Measurements from ENCODE around the gene NR1I3.

The NR1I3 gene

DNA sequence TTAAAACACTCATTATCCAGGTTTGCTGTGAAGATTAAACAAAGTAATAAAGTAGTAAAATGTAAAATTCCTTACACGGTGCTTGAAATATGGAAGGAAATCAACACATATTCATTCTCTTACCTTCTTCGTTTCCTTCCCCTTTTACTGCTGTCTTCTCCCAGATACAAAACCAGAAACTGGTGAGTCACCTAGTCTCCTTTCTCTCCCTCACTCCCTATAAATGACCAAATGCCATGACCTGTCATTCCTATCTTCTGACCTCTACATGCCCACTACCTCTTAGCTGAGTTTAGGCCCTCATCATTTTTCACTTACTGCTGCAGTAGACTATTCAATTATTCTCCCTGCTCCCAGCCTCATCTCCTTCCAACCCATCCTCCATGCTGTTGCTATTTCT is 4.3 kb upstream of the NR1I3 start:
- Histone ChIP-seq H3K27me3 (ENCODE audit: control insufficient read depth in 3 of 3, insufficient read depth in 3 of 3, low read depth in 1 of 3, low read length in 3 of 3) (peaks cover 0 to 5% (median 0%) of the 10 kb centered on the region in 3 experiments), H3K27ac (replicated peaks; ENCODE audit: low read length) (no peak overlapping the region), H3K23ac (ENCODE audit: low read depth, low read length, poor library complexity) (no peak overlapping the region), H3K36me3 (replicated peaks in 1 of 2; ENCODE audit: control insufficient read depth in 2 of 2, insufficient read depth in 2 of 2, low read length in 2 of 2) (no peaks in the 10 kb centered on the region), H2BK120ac (ENCODE audit: low read depth, low read length) (no peak overlapping the region), H3K4me1 (ENCODE audit: control insufficient read depth in 2 of 2, insufficient read depth in 1 of 2, low read depth in 1 of 2, low read length in 2 of 2) (peaks cover 7 to 10% of the 10 kb centered on the region in 2 donors), H2AK5ac (ENCODE audit: low read depth, low read length) (no peak overlapping the region), H2BK15ac (ENCODE audit: low read length) (no peak overlapping the region), H3K4me3 (ENCODE audit: low read length in 2 of 2) (no peak overlapping the region), H3K14ac (ENCODE audit: low read length) (no peak overlapping the region), H2AFZ (ENCODE audit: low read length) (no peak overlapping the region), H3K9me3 (replicated peaks in 1 of 2; ENCODE audit: control insufficient read depth in 2 of 2, insufficient read depth in 1 of 2, low read depth in 1 of 2, low read length in 2 of 2) (no peaks in the 10 kb centered on the region), H3K4ac (ENCODE audit: low read length) (no peak overlapping the region), H3K79me1 (ENCODE audit: low read depth, low read length) (no peaks in the 10 kb centered on the region), H2BK12ac (ENCODE audit: low read length) (no peak overlapping the region), H4K91ac (ENCODE audit: low read depth, low read length, poor library complexity) (no peak overlapping the region), H3K18ac (ENCODE audit: low read length) (no peak overlapping the region), H3K9ac (ENCODE audit: low read depth, low read length, poor library complexity) (no peak overlapping the region), H4K8ac (ENCODE audit: low read depth, low read length) (no peak overlapping the region), H3K4me2 (ENCODE audit: insufficient read depth, low read length, poor library complexity, severe bottlenecking) (no peak overlapping the region), H2BK5ac (ENCODE audit: low read length) (no peak overlapping the region)
- DNase-seq (ENCODE audit: low spot score), result no peak
- WGBS, 2 donors (ENCODE audit: extremely low coverage in 2 of 2, insufficient read length in 2 of 2, insufficient replicate concordance in 1 of 2), result no CpG with 5 or more reads among the region's 2 CpGs

DNA sequence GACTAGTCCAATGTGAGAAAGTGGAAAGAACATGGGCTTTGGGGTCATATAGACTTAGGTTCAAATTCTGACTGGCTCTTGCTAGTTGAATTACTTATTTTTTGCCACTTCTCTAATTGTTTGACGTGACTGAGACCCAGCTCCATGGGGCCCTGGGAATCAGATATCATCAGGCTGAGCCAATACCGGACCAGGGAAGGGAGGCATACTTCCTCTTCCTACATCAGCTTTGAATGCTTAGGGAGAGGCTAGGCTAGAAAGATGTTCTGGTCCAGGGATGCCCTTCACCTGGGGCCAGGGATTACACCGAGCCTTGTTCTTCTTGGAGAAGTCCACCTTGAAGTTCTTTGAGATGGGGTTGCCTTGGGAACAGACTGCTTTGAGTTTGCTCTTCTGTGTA is 3.7 kb upstream of the NR1I3 start:
- no peaks in the 10 kb centered on the region for H3K36me3 ChIP-seq (replicated peaks in 1 of 2; ENCODE audit: control insufficient read depth in 2 of 2, insufficient read depth in 2 of 2, low read length in 2 of 2)
- no peak overlapping the region for H4K8ac ChIP-seq (ENCODE audit: low read depth, low read length)
- H4K91ac ChIP-seq (ENCODE audit: low read depth, low read length, poor library complexity), result no peak overlapping the region
- no peak overlapping the region for H2AFZ ChIP-seq (ENCODE audit: low read length)
- H3K4me1 ChIP-seq (ENCODE audit: control insufficient read depth in 2 of 2, insufficient read depth in 1 of 2, low read depth in 1 of 2, low read length in 2 of 2), result peaks cover 7 to 10% of the 10 kb centered on the region in 2 donors
- no peak for DNase-seq (ENCODE audit: low spot score)
- WGBS, 2 donors (ENCODE audit: extremely low coverage in 2 of 2, insufficient read length in 2 of 2, insufficient replicate concordance in 1 of 2), result no CpG with 5 or more reads among the region's 3 CpGs
- no peak overlapping the region for H3K4ac ChIP-seq (ENCODE audit: low read length)
- no peaks in the 10 kb centered on the region for H3K79me1 ChIP-seq (ENCODE audit: low read depth, low read length)
- no peak overlapping the region for H3K14ac ChIP-seq (ENCODE audit: low read length)
- no peak overlapping the region for H3K9ac ChIP-seq (ENCODE audit: low read depth, low read length, poor library complexity)
- H2AK5ac ChIP-seq (ENCODE audit: low read depth, low read length), result no peak overlapping the region
- no peak overlapping the region for H2BK15ac ChIP-seq (ENCODE audit: low read length)
- H3K4me2 ChIP-seq (ENCODE audit: insufficient read depth, low read length, poor library complexity, severe bottlenecking), result no peak overlapping the region
- no peak overlapping the region for H3K23ac ChIP-seq (ENCODE audit: low read depth, low read length, poor library complexity)
- H2BK5ac ChIP-seq (ENCODE audit: low read length), result no peak overlapping the region
- H3K27ac ChIP-seq (replicated peaks; ENCODE audit: low read length), result no peak overlapping the region
- H3K9me3 ChIP-seq (replicated peaks in 1 of 2; ENCODE audit: control insufficient read depth in 2 of 2, insufficient read depth in 1 of 2, low read depth in 1 of 2, low read length in 2 of 2), result no peaks in the 10 kb centered on the region
- peaks cover 0 to 2% (median 0%) of the 10 kb centered on the region in 3 experiments for H3K27me3 ChIP-seq (ENCODE audit: control insufficient read depth in 3 of 3, insufficient read depth in 3 of 3, low read depth in 1 of 3, low read length in 3 of 3)
- no peak overlapping the region for H3K4me3 ChIP-seq (ENCODE audit: low read length in 2 of 2)
- no peak overlapping the region for H2BK120ac ChIP-seq (ENCODE audit: low read depth, low read length)
- no peak overlapping the region for H3K18ac ChIP-seq (ENCODE audit: low read length)
- H2BK12ac ChIP-seq (ENCODE audit: low read length), result no peak overlapping the region

DNA sequence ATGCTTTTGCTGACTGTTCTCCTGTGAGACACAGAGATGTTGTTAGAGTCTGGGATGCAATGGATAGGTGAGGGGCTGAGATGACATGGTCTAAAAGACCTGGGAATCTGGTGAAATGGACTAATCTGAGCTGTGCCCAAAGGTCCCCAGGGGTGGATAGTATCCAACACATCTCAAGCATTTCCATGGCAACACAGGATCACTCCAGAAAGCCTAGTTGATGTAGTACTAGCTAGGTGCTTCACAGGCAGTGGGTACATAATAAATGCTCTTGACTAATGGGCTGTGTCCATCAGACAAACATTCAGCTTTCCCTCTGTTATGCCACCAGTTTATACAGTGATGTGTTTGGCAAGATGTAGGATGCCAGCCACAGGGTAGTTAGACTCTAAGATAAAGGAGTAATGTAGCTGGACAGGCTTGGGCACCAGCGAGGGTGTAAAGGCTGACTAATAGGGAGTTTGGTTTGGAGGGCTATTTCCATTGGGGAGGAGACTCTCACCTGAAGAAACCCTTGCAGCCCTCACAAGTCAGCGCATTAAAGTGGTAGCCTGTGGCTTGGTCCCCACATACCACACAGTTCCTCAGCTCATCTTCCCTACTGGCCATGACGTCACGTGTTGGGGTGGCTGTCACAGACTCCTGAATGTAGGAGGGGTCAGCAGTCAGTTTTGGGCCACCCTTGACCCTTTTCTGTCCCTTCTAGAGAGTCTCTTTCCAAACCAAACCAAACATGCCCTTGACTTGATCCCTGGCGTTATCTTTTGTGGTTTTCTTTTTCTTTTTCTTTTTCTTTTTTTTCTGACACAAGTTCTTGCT is 1.8 kb downstream of the NR1I3 start:
- no peak overlapping the region for H2AK5ac ChIP-seq (ENCODE audit: low read depth, low read length)
- peaks cover 0 to 3% of the 10 kb centered on the region in 2 donors for H3K4me1 ChIP-seq (ENCODE audit: control insufficient read depth in 2 of 2, insufficient read depth in 1 of 2, low read depth in 1 of 2, low read length in 2 of 2)
- no peaks in the 10 kb centered on the region for H3K27me3 ChIP-seq (ENCODE audit: control insufficient read depth in 3 of 3, insufficient read depth in 3 of 3, low read depth in 1 of 3, low read length in 3 of 3)
- H3K27ac ChIP-seq (replicated peaks; ENCODE audit: low read length), result no peak overlapping the region
- no peak overlapping the region for H2BK15ac ChIP-seq (ENCODE audit: low read length)
- H3K9me3 ChIP-seq (replicated peaks in 1 of 2; ENCODE audit: control insufficient read depth in 2 of 2, insufficient read depth in 1 of 2, low read depth in 1 of 2, low read length in 2 of 2), result no peaks in the 10 kb centered on the region
- no peak for DNase-seq (ENCODE audit: low spot score)
- no peak overlapping the region for H3K4me3 ChIP-seq (ENCODE audit: low read length in 2 of 2)
- no peak overlapping the region for H4K91ac ChIP-seq (ENCODE audit: low read depth, low read length, poor library complexity)
- WGBS, 2 donors (ENCODE audit: extremely low coverage in 2 of 2, insufficient read length in 2 of 2, insufficient replicate concordance in 1 of 2), result no CpG with 5 or more reads among the region's 5 CpGs
- no peak overlapping the region for H3K9ac ChIP-seq (ENCODE audit: low read depth, low read length, poor library complexity)
- H3K79me1 ChIP-seq (ENCODE audit: low read depth, low read length), result no peaks in the 10 kb centered on the region
- H3K14ac ChIP-seq (ENCODE audit: low read length), result no peak overlapping the region
- no peak overlapping the region for H2BK5ac ChIP-seq (ENCODE audit: low read length)
- no peak overlapping the region for H3K4ac ChIP-seq (ENCODE audit: low read length)
- no peak overlapping the region for H2BK120ac ChIP-seq (ENCODE audit: low read depth, low read length)
- no peak overlapping the region for H3K23ac ChIP-seq (ENCODE audit: low read depth, low read length, poor library complexity)
- H3K36me3 ChIP-seq (replicated peaks in 1 of 2; ENCODE audit: control insufficient read depth in 2 of 2, insufficient read depth in 2 of 2, low read length in 2 of 2), result no peaks in the 10 kb centered on the region
- no peak overlapping the region for H3K18ac ChIP-seq (ENCODE audit: low read length)
- no peak overlapping the region for H2BK12ac ChIP-seq (ENCODE audit: low read length)
- no peak overlapping the region for H2AFZ ChIP-seq (ENCODE audit: low read length)
- H3K4me2 ChIP-seq (ENCODE audit: insufficient read depth, low read length, poor library complexity, severe bottlenecking), result no peak overlapping the region
- H4K8ac ChIP-seq (ENCODE audit: low read depth, low read length), result no peak overlapping the region

DNA sequence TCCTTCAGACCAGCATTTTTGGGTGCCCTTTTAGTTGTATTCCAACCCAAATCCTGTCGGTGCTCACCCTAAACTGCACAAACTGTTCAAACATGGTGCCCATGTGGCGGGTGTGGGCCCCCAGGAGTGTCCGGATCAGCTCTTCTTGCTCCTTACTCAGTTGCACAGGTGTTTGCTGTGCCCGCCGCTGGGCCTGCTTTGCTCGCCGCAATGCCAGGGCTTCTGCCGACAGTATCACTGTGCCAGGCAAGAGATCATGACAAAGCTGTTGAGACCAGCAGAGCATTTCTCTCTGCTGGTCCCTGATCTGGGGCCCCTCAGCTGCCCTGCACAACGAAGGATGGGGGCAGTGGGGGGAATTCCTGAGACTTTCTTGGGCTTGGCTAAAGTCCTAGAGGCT is 4.9 kb downstream of the NR1I3 start:
- Histone ChIP-seq H4K8ac (ENCODE audit: low read depth, low read length) (no peak overlapping the region), H3K18ac (ENCODE audit: low read length) (no peak overlapping the region), H2AFZ (ENCODE audit: low read length) (no peak overlapping the region), H2AK5ac (ENCODE audit: low read depth, low read length) (no peak overlapping the region), H3K4ac (ENCODE audit: low read length) (no peak overlapping the region), H2BK12ac (ENCODE audit: low read length) (no peak overlapping the region), H3K4me2 (ENCODE audit: insufficient read depth, low read length, poor library complexity, severe bottlenecking) (no peak overlapping the region), H3K79me1 (ENCODE audit: low read depth, low read length) (no peaks in the 10 kb centered on the region), H3K27me3 (ENCODE audit: control insufficient read depth in 3 of 3, insufficient read depth in 3 of 3, low read depth in 1 of 3, low read length in 3 of 3) (no peaks in the 10 kb centered on the region), H2BK15ac (ENCODE audit: low read length) (no peak overlapping the region), H3K9me3 (replicated peaks in 1 of 2; ENCODE audit: control insufficient read depth in 2 of 2, insufficient read depth in 1 of 2, low read depth in 1 of 2, low read length in 2 of 2) (no peaks in the 10 kb centered on the region), H3K36me3 (replicated peaks in 1 of 2; ENCODE audit: control insufficient read depth in 2 of 2, insufficient read depth in 2 of 2, low read length in 2 of 2) (peaks cover 5 to 21% of the 10 kb centered on the region in 2 donors), H3K4me3 (ENCODE audit: low read length in 2 of 2) (no peak overlapping the region), H2BK5ac (ENCODE audit: low read length) (no peak overlapping the region), H4K91ac (ENCODE audit: low read depth, low read length, poor library complexity) (no peak overlapping the region), H3K4me1 (ENCODE audit: control insufficient read depth in 2 of 2, insufficient read depth in 1 of 2, low read depth in 1 of 2, low read length in 2 of 2) (peaks cover 0 to 2% of the 10 kb centered on the region in 2 donors), H3K14ac (ENCODE audit: low read length) (no peak overlapping the region), H3K27ac (replicated peaks; ENCODE audit: low read length) (no peak overlapping the region), H2BK120ac (ENCODE audit: low read depth, low read length) (no peak overlapping the region), H3K9ac (ENCODE audit: low read depth, low read length, poor library complexity) (no peak overlapping the region), H3K23ac (ENCODE audit: low read depth, low read length, poor library complexity) (no peak overlapping the region)
- no peak for DNase-seq (ENCODE audit: low spot score)
- no CpG with 5 or more reads among the region's 9 CpGs for WGBS, 2 donors (ENCODE audit: extremely low coverage in 2 of 2, insufficient read length in 2 of 2, insufficient replicate concordance in 1 of 2)
